K562 (cell line): ENCODE results near the gene SYN1. TPM values are rescaled to one million over a fixed set of nuclear protein-coding genes. Genes with fewer than 3 reads are reported as not detected.

ENCODE experiments used
- BMI1 ChIP-seq: fragments of 150-350 bp; IDR thresholded peaks from 2 replicates; pipeline ENCODE4 v1.6.1; 2014; ENCODE audit warnings: low read length
- CHD4 ChIP-seq: fragments of 200-600 bp; sonication (generic); IDR thresholded peaks from 3 replicates; pipeline ENCODE4 v1.6.1; 2012; ENCODE audit warnings: low read depth, mild to moderate bottlenecking, mixed read lengths, low read length, inconsistent platforms; ENCODE audit not compliant: insufficient read depth, insufficient replicate concordance, poor library complexity, severe bottlenecking
- EP300 ChIP-seq: IDR thresholded peaks from 2 replicates; pipeline ENCODE4 v1.6.1; 2012; ENCODE audit warnings: low read length, improper control_type of control experiment
- FOXJ2 ChIP-seq: fragments of 200-800 bp; sonication (Bioruptor generic); IDR thresholded peaks from 2 replicates; pipeline ENCODE4 v1.6.1; 2016; ENCODE audit warnings: missing genetic modification characterization, missing compliant biosample characterization
- KDM2B ChIP-seq: fragments of 250-450 bp; sonication (Bioruptor Pico); IDR thresholded peaks from 2 replicates; pipeline ENCODE4 v1.8.0; 2021; ENCODE audit warnings: mild to moderate bottlenecking, moderate library complexity
- NR2C1 ChIP-seq, 2 experiments: fragments of 450-650 bp; IDR thresholded peaks; 2 replicates each; pipeline ENCODE4 v1.6.1; 2017; ENCODE audit warnings: mild to moderate bottlenecking in 2 of 2, antibody characterized with exemption in 1 of 2, inconsistent platforms in 1 of 2, missing compliant biosample characterization in 1 of 2, missing genetic modification characterization in 1 of 2
- NR2C2 ChIP-seq, 2 experiments: fragments of 200-800 bp in 1 of 2; sonication (Bioruptor generic) in 1 of 2; sonication (generic) in 1 of 2; formaldehyde crosslinking in 1 of 2; IDR thresholded peaks; 2 replicates each; pipeline versions ENCODE4 v1.6.1 to v1.8.0; 2016 to 2022; ENCODE audit warnings: mild to moderate bottlenecking in 1 of 2, missing compliant biosample characterization in 1 of 2, missing genetic modification characterization in 1 of 2, missing genetic modification reagents in 1 of 2
- NRF1 ChIP-seq, 2 experiments: fragments of 450-650 bp; IDR thresholded peaks in 1 of 2; conservative IDR thresholded peaks in 1 of 2; 2 replicates each; pipeline ENCODE4 v1.6.1; 2014; ENCODE audit warnings: mild to moderate bottlenecking in 2 of 2
- OTX1 ChIP-seq: fragments of 450-650 bp; formaldehyde crosslinking; IDR thresholded peaks from 2 replicates; pipeline ENCODE4 v1.4.0; 2022; ENCODE audit warnings: mild to moderate bottlenecking
- POLR2A ChIP-seq: fragments of 450-650 bp; conservative IDR thresholded peaks from 2 replicates; pipeline ENCODE4 v1.6.1; 2016
- POLR3A ChIP-seq: IDR thresholded peaks from 2 replicates; pipeline ENCODE4 v1.6.1; 2011; ENCODE audit warnings: borderline replicate concordance, mild to moderate bottlenecking, moderate library complexity; ENCODE audit not compliant: insufficient read length, insufficient read depth; ENCODE audit errors: extremely low read depth
- PREB ChIP-seq: sonication (generic); formaldehyde crosslinking; IDR thresholded peaks from 2 replicates; pipeline ENCODE4 v1.8.1; 2023; ENCODE audit warnings: mild to moderate bottlenecking, missing genetic modification reagents
- RBBP5 ChIP-seq: fragments of 200-600 bp; sonication (generic); IDR thresholded peaks from 2 replicates; pipeline ENCODE4 v1.6.1; 2012; ENCODE audit warnings: borderline replicate concordance, mild to moderate bottlenecking, low read length, control low read depth, inconsistent platforms; ENCODE audit not compliant: insufficient read depth, poor library complexity, severe bottlenecking
- RBM34 ChIP-seq: fragments of 200-400 bp; formaldehyde crosslinking; IDR thresholded peaks from 2 replicates; pipeline ENCODE4 v1.6.1; 2018; ENCODE audit warnings: low read length, borderline replicate concordance; ENCODE audit not compliant: insufficient read depth
- ZMIZ1 ChIP-seq, 2 experiments: fragments of 150-350 bp in 1 of 2; IDR thresholded peaks; 2 replicates each; pipeline ENCODE4 v1.6.1; 2012 to 2016; ENCODE audit warnings: low read depth in 2 of 2, low read length in 2 of 2, mild to moderate bottlenecking in 1 of 2, moderate library complexity in 1 of 2
- ZNF41 ChIP-seq: fragments of 250-450 bp; sonication (Bioruptor Pico); conservative IDR thresholded peaks from 2 replicates; pipeline ENCODE4 v1.4.0; 2020; ENCODE audit warnings: mild to moderate bottlenecking
- ZNF609 ChIP-seq: sonication (generic); formaldehyde crosslinking; IDR thresholded peaks from 2 replicates; pipeline ENCODE4 v1.8.1; 2023; ENCODE audit warnings: missing genetic modification reagents, mild to moderate bottlenecking, borderline replicate concordance
- polyA plus RNA-seq, 8 experiments: library from polyadenylated mRNA; depleted of rRNA in 4 of 8; stranded (reverse) in 5 of 8; unstranded in 3 of 8; fragments of >200 nt; fragmentation: Nextera tagmentation in 2 of 8; fragmentation: Illumina TruSeq in 1 of 8; extraction: Ambion mirVana in 2 of 8; extraction: Trizol in 1 of 8; gene quantifications; 2 replicates each; pipeline versions ENCODE4 v1.2.1 to v1.2.3, GENCODE V29; 2011 to 2014; ENCODE audit warnings: inconsistent platforms in 1 of 8, missing spikeins in 1 of 8
- total RNA-seq, 7 experiments: library from RNA; depleted of rRNA in 6 of 7; stranded (reverse); fragments of >200 nt in 6 of 7; fragmentation: Illumina TruSeq in 2 of 7; extraction: Trizol in 2 of 7; gene quantifications; 2 replicates each; pipeline versions ENCODE4 v1.2.1 to v1.2.3, GENCODE V29; 2011 to 2021; ENCODE audit warnings: low replicate concordance in 1 of 7

SYN1 gene
- total and polyA plus RNA-seq, 9 of the 15 experiments (the other 6 are each of a cell fraction or from before 2014, with no cell fraction given) = 0.01 to 0.28 (median 0.18) TPM; not detected in 2

GRCh38 chrX:47560934-47561658, 58.6 kb downstream of the SYN1 start, which contains the start of gene ARAF (continued):
- TF ChIP-seq POLR3A = no peak
- TF ChIP-seq BMI1 = no peak
- TF ChIP-seq ZNF41 (CRISPR knock-in tag) = no peak
- TF ChIP-seq ZMIZ1 (IDR thresholded peaks at IDR 0.05; ENCODE audit: low read depth in 2 of 2, low read length in 2 of 2) = no peak
- 0 out of 2 replicates have a peak, but pooled peaks have one; percentile 49 for TF ChIP-seq PREB (CRISPR knock-in tag)
- no peak for TF ChIP-seq OTX1 (CRISPR knock-in tag)
- peak; percentile 66 for TF ChIP-seq NR2C1 (IDR thresholded peaks at IDR 0.05)
- TF ChIP-seq NR2C1 (tag; IDR thresholded peaks at IDR 0.05) = peak; percentile 58; the same call in 1 of the 2 replicates
- TF ChIP-seq EP300 = no peak; the same call in 1 of the 2 replicates
- peak; percentile 90 for TF ChIP-seq POLR2A
- TF ChIP-seq RBBP5 = peak; percentile 91
- TF ChIP-seq CHD4 = no peak
- no peak; the same call in 1 of the 2 replicates for TF ChIP-seq FOXJ2 (tag)
- no peak for TF ChIP-seq NR2C2 (CRISPR knock-in tag; IDR thresholded peaks at IDR 0.05)
- peak; percentile 92 for TF ChIP-seq NR2C2 (tag; IDR thresholded peaks at IDR 0.05)
- TF ChIP-seq KDM2B = no peak
- TF ChIP-seq RBM34 = no peak
- no peak for TF ChIP-seq ZNF609 (CRISPR knock-in tag)
- TF ChIP-seq NRF1 (conservative IDR thresholded peaks at IDR 0.05 in 1 of 2, IDR thresholded peaks at IDR 0.05 in 1 of 2) = peak; percentile 94 to 95
